Measurements from ENCODE around the gene SEC24B.

- TF ChIP-seq GATA2 (IDR thresholded peaks at IDR 0.05; ENCODE audit: low read depth, low read length) (no peak), GATA3 (IDR thresholded peaks at IDR 0.05; ENCODE audit: low read depth, low read length) (no peak)
Measured at GRCh38 chr4:109465069-109465468, 31.5 kb downstream of the SEC24B start.
